Ovary (tissue), 9 donors: ENCODE measurements around the gene SHISA3. TPM values are rescaled to one million over a fixed set of nuclear protein-coding genes. Genes with fewer than 3 reads are reported as not detected.

Source experiments
- DNase-seq, 5 donors: peaks; one replicate each; pipeline ENCODE4 v3.0.0-alpha.2; 2019 to 2020
- H3K27ac ChIP-seq, 2 donors: fragments of 200-600 bp; one replicate each; pipeline versions ENCODE4 v1.5.1 to v1.8.0; 2019 to 2022
- H3K27me3 ChIP-seq: fragments of 200-600 bp; one replicate; pipeline ENCODE4 v1.8.0; 2022
- H3K36me3 ChIP-seq: fragments of 200-600 bp; sonication (generic); one replicate; pipeline ENCODE4 v1.5.1; 2019
- H3K4me1 ChIP-seq: one replicate; pipeline ENCODE4 v1.8.1; 2013; ENCODE audit warnings: mild to moderate bottlenecking, moderate library complexity; ENCODE audit not compliant: insufficient read depth
- H3K4me3 ChIP-seq: fragments of 200-600 bp; sonication (generic); one replicate; pipeline ENCODE4 v1.5.1; 2017
- H3K9me3 ChIP-seq, 2 donors: fragments of 200-600 bp in 1 of 2; sonication (generic) in 1 of 2; one replicate each; pipeline versions ENCODE4 v1.5.1 to v1.8.1; 2013 to 2019; ENCODE audit warnings: mild to moderate bottlenecking in 1 of 2, moderate library complexity in 1 of 2
- EP300 ChIP-seq: sonication (generic); formaldehyde crosslinking; IDR thresholded peaks from one replicate; pipeline ENCODE4 v1.6.1; 2017; ENCODE audit warnings: antibody characterized with exemption
- POLR2A ChIP-seq: fragments of 450-650 bp; IDR thresholded peaks from one replicate; pipeline ENCODE4 v1.6.1; 2017; ENCODE audit warnings: antibody characterized with exemption, mild to moderate bottlenecking, moderate library complexity
- WGBS, 3 donors: extraction: QIAGEN DNeasy Blood & Tissue Kit in 1 of 3; methylation state at CpG; one replicate each; pipeline versions ENCODE4 v1.1.5 to v1.1.7; 2013 to 2017; 5-methylcytosine and 5-hydroxymethylcytosine counted together
- intact Hi-C, 4 donors: fragments of 100-400 bp; cut with DNase I; formaldehyde crosslinking; loops; one replicate each; pipeline versions ENCODE4 v1.11.0 to v1.15.1; 2022 to 2023
- polyA plus RNA-seq, 2 donors: library from polyadenylated mRNA; stranded (reverse); fragments of 200-250 nt in 1 of 2; fragments of 350-450 nt in 1 of 2; fragmentation: Illumina TruSeq in 1 of 2; extraction: RNeasy Lipid Tissue Mini Kit (QIAGEN cat#74804) in 1 of 2; gene quantifications; one replicate each; pipeline ENCODE4 v1.2.3, GENCODE V29; 2013 to 2014
- total RNA-seq, 7 donors: library from RNA; depleted of rRNA in 2 of 7; stranded (reverse); fragments of >200 nt in 2 of 7; fragmentation: NEBNext Ultra II Directional in 3 of 7; extraction: Animal tissue kit (Norgen Biotek cat#: 25700) in 3 of 7; gene quantifications; one replicate each; pipeline versions ENCODE4 v1.1.0 to v1.2.4, GENCODE V29; 2016 to 2023
- TF ChIP-seq, protein P1 (sequence below), 3 donors: fragments of 450-650 bp in 2 of 3; fragments of 200-600 bp in 1 of 3; IDR thresholded peaks; one replicate each; pipeline versions ENCODE4 v1.5.1 to v1.8.0; 2016 to 2022; ENCODE audit warnings: antibody characterized with exemption in 3 of 3, mild to moderate bottlenecking in 1 of 3
- donor health status: DM: no; HTN: no; CAD: no; lungs with moderate emphysema.
- donor health status: DM: no; HTN: no; CAD: no.
- donor health status: Bipolar disorder and iron deficiency.
- donor health status: DM: yes; HTN: yes; CAD: no.
- donor health status: DM: no; HTN: no; CAD: no.
- donor health status: DM: yes; HTN: yes; CAD: no.

SHISA3 gene
- total and polyA plus RNA-seq, 9 donors: 0.21 to 2.5 (median 0.46) TPM; not detected in 2

DNA sequence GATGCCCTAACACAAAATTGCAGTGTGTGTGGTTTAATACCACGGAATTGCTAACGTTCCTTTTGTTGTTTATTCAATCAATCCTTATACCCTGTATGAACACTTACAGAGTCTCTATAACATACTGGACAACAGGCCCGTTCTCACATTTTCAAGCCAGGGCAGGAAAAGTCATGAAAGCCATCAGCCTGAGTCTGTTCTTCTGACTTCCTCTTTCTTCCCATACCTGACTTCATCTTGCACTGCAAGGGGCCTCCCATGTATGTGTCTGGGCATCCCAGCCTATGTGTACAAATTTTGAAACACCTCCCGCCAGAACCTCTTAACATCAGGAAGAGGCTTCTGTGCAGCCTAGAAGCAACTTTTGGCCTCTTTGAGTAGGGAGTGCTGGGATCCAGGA is 4.9 kb upstream of the SHISA3 start:
- no peak for DNase-seq
- no peak overlapping the region for H3K4me3 ChIP-seq
- 93 to 94% (median 93%) methylated on average over 4 of the region's 4 CpGs for WGBS, 3 donors

DNA sequence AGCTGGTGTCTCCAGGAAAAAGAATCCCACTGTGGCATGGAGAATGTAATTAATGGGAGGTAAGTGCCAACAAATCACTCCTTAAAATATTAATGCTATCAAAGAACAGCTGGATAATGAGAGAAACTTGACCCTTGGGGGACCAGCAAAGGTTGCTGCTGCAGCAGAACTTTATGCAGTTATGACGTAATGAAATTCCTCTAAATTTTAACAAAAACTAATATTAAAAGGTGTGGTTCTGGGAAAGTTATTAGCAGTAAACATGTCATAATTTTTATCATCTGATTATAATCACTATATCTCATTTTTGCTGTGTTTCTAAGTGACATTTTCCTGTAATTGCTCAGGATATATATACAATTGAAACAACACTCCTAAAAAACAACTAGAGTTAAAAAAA is 1.7 kb upstream of the SHISA3 start:
- Histone ChIP-seq H3K27me3 (no peaks in the 10 kb centered on the region), H3K27ac (no peak overlapping the region), H3K4me3 (no peak overlapping the region), H3K9me3 (no peaks in the 10 kb centered on the region), H3K4me1 (peaks cover 2% of the 10 kb centered on the region), H3K36me3 (no peaks in the 10 kb centered on the region)
- intact Hi-C loops: no loop called here
- DNase-seq: no peak
- TF ChIP-seq EP300 (no peak), POLR2A (no peak)
- TF ChIP-seq, protein P1, sequence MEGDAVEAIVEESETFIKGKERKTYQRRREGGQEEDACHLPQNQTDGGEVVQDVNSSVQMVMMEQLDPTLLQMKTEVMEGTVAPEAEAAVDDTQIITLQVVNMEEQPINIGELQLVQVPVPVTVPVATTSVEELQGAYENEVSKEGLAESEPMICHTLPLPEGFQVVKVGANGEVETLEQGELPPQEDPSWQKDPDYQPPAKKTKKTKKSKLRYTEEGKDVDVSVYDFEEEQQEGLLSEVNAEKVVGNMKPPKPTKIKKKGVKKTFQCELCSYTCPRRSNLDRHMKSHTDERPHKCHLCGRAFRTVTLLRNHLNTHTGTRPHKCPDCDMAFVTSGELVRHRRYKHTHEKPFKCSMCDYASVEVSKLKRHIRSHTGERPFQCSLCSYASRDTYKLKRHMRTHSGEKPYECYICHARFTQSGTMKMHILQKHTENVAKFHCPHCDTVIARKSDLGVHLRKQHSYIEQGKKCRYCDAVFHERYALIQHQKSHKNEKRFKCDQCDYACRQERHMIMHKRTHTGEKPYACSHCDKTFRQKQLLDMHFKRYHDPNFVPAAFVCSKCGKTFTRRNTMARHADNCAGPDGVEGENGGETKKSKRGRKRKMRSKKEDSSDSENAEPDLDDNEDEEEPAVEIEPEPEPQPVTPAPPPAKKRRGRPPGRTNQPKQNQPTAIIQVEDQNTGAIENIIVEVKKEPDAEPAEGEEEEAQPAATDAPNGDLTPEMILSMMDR (IDR thresholded peaks at IDR 0.05): no peak
- WGBS, 3 donors: 90 to 100% (median 91%) methylated on average over 1 of the region's 1 CpG

More for the DNA sequence above, 4.9 kb upstream of the SHISA3 start:
- Histone ChIP-seq H3K27ac (no peak overlapping the region), H3K9me3 (no peaks in the 10 kb centered on the region), H3K36me3 (no peaks in the 10 kb centered on the region), H3K27me3 (no peaks in the 10 kb centered on the region), H3K4me1 (no peaks in the 10 kb centered on the region)
- TF ChIP-seq EP300 (no peak), POLR2A (no peak)
- TF ChIP-seq, protein P1 (IDR thresholded peaks at IDR 0.05): no peak
- intact Hi-C loops: no loop called here

DNA sequence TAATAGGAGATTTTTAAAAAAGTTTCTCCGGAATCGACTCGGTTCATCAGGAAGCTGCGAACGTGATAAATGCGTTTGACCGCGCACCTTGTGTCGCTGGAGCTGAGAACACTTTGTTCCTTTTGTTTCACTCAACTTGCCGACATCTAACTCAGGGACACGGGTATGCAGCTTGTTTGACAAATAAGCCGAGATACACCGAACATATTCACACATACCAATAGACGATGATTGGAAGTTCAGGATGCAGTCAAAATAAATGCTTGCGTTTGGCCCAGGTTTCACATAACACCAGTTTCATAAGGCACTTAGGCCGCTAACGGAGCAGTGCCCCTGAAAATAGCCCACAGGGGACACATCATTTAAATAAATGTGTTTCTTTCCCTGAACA is 932 bp upstream of the SHISA3 start:
- intact Hi-C loops: no loop called here

DNA sequence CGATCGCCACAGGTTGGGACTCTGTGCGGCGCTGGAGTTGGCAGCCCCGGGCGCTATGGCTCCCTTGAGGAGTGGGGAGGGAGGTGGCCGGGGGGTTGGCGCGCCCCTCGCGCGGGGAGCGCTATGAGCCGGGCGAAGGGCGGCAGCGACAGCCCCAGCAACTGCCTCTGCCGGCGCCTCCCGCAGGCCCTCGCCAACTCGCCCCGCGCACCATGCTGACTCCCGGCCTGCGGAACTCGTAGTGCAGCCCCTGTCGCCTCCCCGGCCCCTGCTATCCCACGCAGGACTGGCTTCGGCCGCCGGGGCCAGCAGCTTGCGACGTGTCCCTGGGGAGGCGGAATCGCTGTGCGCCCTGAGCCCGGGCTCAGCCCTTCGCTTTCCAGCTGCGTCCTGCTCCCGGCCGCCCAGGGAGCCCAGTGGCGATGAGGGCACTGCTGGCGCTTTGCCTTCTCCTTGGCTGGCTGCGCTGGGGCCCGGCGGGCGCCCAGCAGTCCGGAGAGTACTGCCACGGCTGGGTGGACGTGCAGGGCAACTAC is 415 bp downstream of the SHISA3 start:
- Histone ChIP-seq H3K4me3 (peak overlapping the region; percentile 18), H3K27ac (no peak overlapping the region), H3K9me3 (no peaks in the 10 kb centered on the region), H3K27me3 (no peaks in the 10 kb centered on the region), H3K36me3 (no peaks in the 10 kb centered on the region), H3K4me1 (peaks cover 2% of the 10 kb centered on the region)
- intact Hi-C loops: no loop called here
- DNase-seq: no peak
- TF ChIP-seq, protein P1 (IDR thresholded peaks at IDR 0.05): no peak
- TF ChIP-seq POLR2A (no peak), EP300 (no peak)
- WGBS, 3 donors: 0 to 1% (median 1%) methylated on average over 19 to 52 of the region's 52 CpGs

More for the DNA sequence above, 932 bp upstream of the SHISA3 start:
- Histone ChIP-seq H3K27ac (no peak overlapping the region), H3K36me3 (no peaks in the 10 kb centered on the region), H3K4me3 (no peak overlapping the region), H3K27me3 (no peaks in the 10 kb centered on the region), H3K4me1 (peaks cover 2% of the 10 kb centered on the region), H3K9me3 (no peaks in the 10 kb centered on the region)
- WGBS, 3 donors: 47 to 49% (median 49%) methylated on average over 17 of the region's 17 CpGs
- no peak for DNase-seq
- no peak for TF ChIP-seq EP300
- TF ChIP-seq, protein P1 (IDR thresholded peaks at IDR 0.05): no peak
- TF ChIP-seq POLR2A: no peak
